ENCODE results near the gene MAP3K5. TPM values are rescaled to one million over a fixed set of nuclear protein-coding genes. Genes with fewer than 3 reads are reported as not detected.

MAP3K5 gene
- total and polyA plus RNA-seq, 9 of the 15 experiments (the other 6 are each of a cell fraction or from before 2014, with no cell fraction given): 2.2 to 13.0 (median 9.9) TPM

- TF ChIP-seq ELK3 (CRISPR knock-in tag; IDR thresholded peaks at IDR 0.05) (no peak), CREB5 (CRISPR knock-in tag; IDR thresholded peaks at IDR 0.05) (no peak), KAT7 (CRISPR knock-in tag; IDR thresholded peaks at IDR 0.05; ENCODE audit: borderline replicate concordance) (no peak), ADNP (tag; IDR thresholded peaks at IDR 0.05) (no peak), ARID1B (IDR thresholded peaks at IDR 0.05) (peak; percentile 68), CSDE1 (IDR thresholded peaks at IDR 0.05) (no peak), NFRKB (IDR thresholded peaks at IDR 0.05; ENCODE audit: low read depth) (peak; percentile 50; the same call in 1 of the 2 replicates), C11orf30 (IDR thresholded peaks at IDR 0.05; ENCODE audit: low read depth) (no peak), ZBTB34 (CRISPR knock-in tag; IDR thresholded peaks at IDR 0.05) (no peak), CBX3 (IDR thresholded peaks at IDR 0.05; ENCODE audit: borderline replicate concordance in 1 of 2, low read length in 2 of 2) (no peak), CUX1 (CRISPR knock-in tag; IDR thresholded peaks at IDR 0.05) (no peak), ZZZ3 (IDR thresholded peaks at IDR 0.05) (no peak), GMEB1 (CRISPR knock-in tag; IDR thresholded peaks at IDR 0.05) (no peak), NFIX (CRISPR knock-in tag; IDR thresholded peaks at IDR 0.05; ENCODE audit: low read depth) (no peak), KLF1 (tag; IDR thresholded peaks at IDR 0.05) (no peak), FOXJ3 (CRISPR knock-in tag; IDR thresholded peaks at IDR 0.05) (no peak), ID3 (CRISPR knock-in tag; IDR thresholded peaks at IDR 0.05) (no peak), ID3 (tag; IDR thresholded peaks at IDR 0.05) (peak; percentile 64)
Observed at GRCh38 chr6:136737374-136737844, 54.9 kb downstream of the MAP3K5 start (continued).
